ENCODE results near the gene NPAS3. TPM values are rescaled to one million over a fixed set of nuclear protein-coding genes. Genes with fewer than 3 reads are reported as not detected.

NPAS3 gene
- total RNA-seq, 2 experiments from 2014 or later = not detected

- TF ChIP-seq, protein P1, sequence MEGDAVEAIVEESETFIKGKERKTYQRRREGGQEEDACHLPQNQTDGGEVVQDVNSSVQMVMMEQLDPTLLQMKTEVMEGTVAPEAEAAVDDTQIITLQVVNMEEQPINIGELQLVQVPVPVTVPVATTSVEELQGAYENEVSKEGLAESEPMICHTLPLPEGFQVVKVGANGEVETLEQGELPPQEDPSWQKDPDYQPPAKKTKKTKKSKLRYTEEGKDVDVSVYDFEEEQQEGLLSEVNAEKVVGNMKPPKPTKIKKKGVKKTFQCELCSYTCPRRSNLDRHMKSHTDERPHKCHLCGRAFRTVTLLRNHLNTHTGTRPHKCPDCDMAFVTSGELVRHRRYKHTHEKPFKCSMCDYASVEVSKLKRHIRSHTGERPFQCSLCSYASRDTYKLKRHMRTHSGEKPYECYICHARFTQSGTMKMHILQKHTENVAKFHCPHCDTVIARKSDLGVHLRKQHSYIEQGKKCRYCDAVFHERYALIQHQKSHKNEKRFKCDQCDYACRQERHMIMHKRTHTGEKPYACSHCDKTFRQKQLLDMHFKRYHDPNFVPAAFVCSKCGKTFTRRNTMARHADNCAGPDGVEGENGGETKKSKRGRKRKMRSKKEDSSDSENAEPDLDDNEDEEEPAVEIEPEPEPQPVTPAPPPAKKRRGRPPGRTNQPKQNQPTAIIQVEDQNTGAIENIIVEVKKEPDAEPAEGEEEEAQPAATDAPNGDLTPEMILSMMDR (IDR thresholded peaks at IDR 0.05) = no peak
- Mint-ChIP-seq H3K4me3 (no peak overlapping the region), H3K4me1 (ENCODE audit: low read depth) (no peaks in the 10 kb centered on the region), H3K27ac (no peak overlapping the region), H3K9me3 (peaks cover 1% of the 10 kb centered on the region), H3K36me3 (ENCODE audit: low read depth) (no peaks in the 10 kb centered on the region), H3K27me3 (no peaks in the 10 kb centered on the region)
- POLR2A ChIA-PET = no interaction called here
- DNase-seq = no peak
- CTCF ChIA-PET = no interaction called here
- ATAC-seq = no peak
- intact Hi-C loops (cut with micrococcal nuclease) = no loop called here
These were observed 291.3 kb downstream of the NPAS3 start for GRCh38 chr14:33230021-33230420.

DNA sequence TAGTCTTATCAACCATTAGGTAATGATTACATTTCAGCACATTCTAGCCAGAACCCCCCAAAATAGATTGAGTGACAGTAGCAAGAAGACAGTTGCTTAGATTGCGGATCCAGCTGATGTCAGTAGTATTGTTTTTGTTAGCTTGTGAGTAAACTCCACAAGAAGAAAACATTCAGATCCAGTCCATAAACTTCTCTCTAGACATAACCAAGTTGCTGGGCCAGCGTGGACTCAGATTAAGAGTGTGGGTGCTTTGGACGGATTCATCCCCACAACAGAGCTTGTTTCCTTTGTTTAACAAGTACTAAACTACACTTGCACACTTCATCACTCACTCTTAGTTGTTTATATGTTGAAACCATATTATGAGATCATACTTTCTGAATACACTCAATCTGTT, 293.4 kb downstream of the NPAS3 start:
- H3K4me3 Mint-ChIP-seq = no peak overlapping the region
- ChIA-PET CTCF (no interaction called here), POLR2A (no interaction called here)
- no peak overlapping the region for H3K27ac Mint-ChIP-seq
- no peaks in the 10 kb centered on the region for H3K36me3 Mint-ChIP-seq (ENCODE audit: low read depth)
- TF ChIP-seq, protein P1 (IDR thresholded peaks at IDR 0.05) = no peak
- DNase-seq (no peak), ATAC-seq (no peak)
- no peaks in the 10 kb centered on the region for H3K27me3 Mint-ChIP-seq
- H3K4me1 Mint-ChIP-seq (ENCODE audit: low read depth) = no peaks in the 10 kb centered on the region
- H3K9me3 Mint-ChIP-seq = peaks cover 1% of the 10 kb centered on the region
- intact Hi-C loops (cut with micrococcal nuclease) = no loop called here

GRCh38 chr14:33237115-33237740, 298.5 kb downstream of the NPAS3 start:
- no peak for ATAC-seq

DNA sequence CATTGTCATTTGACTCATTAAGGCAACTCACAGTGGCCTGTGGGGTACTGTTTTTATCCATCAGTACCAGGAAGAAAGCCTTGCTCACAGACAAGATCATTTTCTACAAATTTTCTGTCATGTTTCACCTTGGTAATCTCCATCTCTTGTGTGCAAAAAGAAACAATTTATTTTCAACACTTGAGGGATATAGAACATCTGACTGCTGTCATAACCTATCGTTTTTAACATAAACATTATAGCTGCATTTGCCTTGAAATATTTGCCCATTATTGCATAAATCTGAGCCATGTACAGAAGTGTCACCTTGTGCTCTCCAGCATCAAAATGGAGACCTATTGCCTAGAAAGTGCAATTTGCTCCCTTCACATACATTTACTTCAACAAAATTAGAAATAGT, 300.8 kb downstream of the NPAS3 start:
- H3K36me3 Mint-ChIP-seq (ENCODE audit: low read depth) = no peaks in the 10 kb centered on the region
- ATAC-seq = no peak
- ChIA-PET POLR2A (no interaction called here), CTCF (no interaction called here)
- H3K9me3 Mint-ChIP-seq = no peaks in the 10 kb centered on the region
- H3K27me3 Mint-ChIP-seq = no peaks in the 10 kb centered on the region
- H3K4me3 Mint-ChIP-seq = no peak overlapping the region
- no peak overlapping the region for H3K27ac Mint-ChIP-seq
- TF ChIP-seq, protein P1 (IDR thresholded peaks at IDR 0.05) = no peak
- H3K4me1 Mint-ChIP-seq (ENCODE audit: low read depth) = no peaks in the 10 kb centered on the region
- intact Hi-C loops (cut with micrococcal nuclease) = no loop called here
- DNase-seq = no peak

More at GRCh38 chr14:33237115-33237740, 298.5 kb downstream of the NPAS3 start:
- TF ChIP-seq, protein P1 (IDR thresholded peaks at IDR 0.05) = no peak
- no peaks in the 10 kb centered on the region for H3K27me3 Mint-ChIP-seq
- H3K9me3 Mint-ChIP-seq = no peaks in the 10 kb centered on the region
- H3K4me3 Mint-ChIP-seq = no peak overlapping the region
- DNase-seq = no peak
- no peaks in the 10 kb centered on the region for H3K36me3 Mint-ChIP-seq (ENCODE audit: low read depth)
- H3K27ac Mint-ChIP-seq = no peak overlapping the region
- no peaks in the 10 kb centered on the region for H3K4me1 Mint-ChIP-seq (ENCODE audit: low read depth)
- intact Hi-C loops (cut with micrococcal nuclease) = no loop called here
- ChIA-PET POLR2A (no interaction called here), CTCF (no interaction called here)

DNA sequence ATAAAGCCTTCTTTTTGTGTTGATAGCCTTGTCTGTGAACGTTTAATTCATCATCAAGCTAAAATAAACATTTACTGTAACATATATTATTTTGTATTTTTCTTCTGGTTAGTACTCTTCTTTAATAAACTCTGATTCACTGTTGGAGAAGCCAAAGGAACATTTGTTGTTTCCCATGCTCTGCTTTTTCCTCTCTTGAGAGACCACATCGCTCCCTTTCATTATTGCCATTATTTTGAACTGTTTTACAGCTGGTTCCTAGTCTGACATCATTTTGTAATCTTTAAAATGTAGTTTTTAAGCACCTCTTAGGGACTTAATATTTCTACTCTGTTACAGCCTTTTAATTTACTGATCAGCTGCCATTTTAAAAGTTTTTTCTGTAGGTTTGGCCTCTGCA, 301.8 kb downstream of the NPAS3 start:
- no peak overlapping the region for H3K27ac Mint-ChIP-seq
- no peak for DNase-seq
- POLR2A ChIA-PET = no interaction called here
- intact Hi-C loops (cut with micrococcal nuclease) = no loop called here
- H3K4me3 Mint-ChIP-seq = no peak overlapping the region
- no peaks in the 10 kb centered on the region for H3K36me3 Mint-ChIP-seq (ENCODE audit: low read depth)
- H3K27me3 Mint-ChIP-seq = no peaks in the 10 kb centered on the region
- no peak for ATAC-seq
- TF ChIP-seq, protein P1 (IDR thresholded peaks at IDR 0.05) = no peak
- CTCF ChIA-PET = no interaction called here
- no peaks in the 10 kb centered on the region for H3K9me3 Mint-ChIP-seq
- H3K4me1 Mint-ChIP-seq (ENCODE audit: low read depth) = no peaks in the 10 kb centered on the region

All from activated CD8-positive, alpha-beta T cell treated with anti-CD3 and anti-CD28 coated beads for 36 hours (primary cell).